RWPE1 (cell line): ENCODE data around the gene ADAMTS2.

Experiments used
- CTCF ChIA-PET: fragments of 350-600 bp; sonication (Branson Sonifier 250); formaldehyde crosslinking; extraction: SDS; loops from one replicate; lab custom pipeline; 2021; lab: Yijun Ruan, JAX
- POLR2A ChIA-PET: fragments of 400-600 bp; formaldehyde crosslinking; extraction: SDS; loops from one replicate; lab custom pipeline; 2020; ENCODE audit warnings: antibody characterized with exemption; ENCODE audit not compliant: low non-redundant PET; lab: Yijun Ruan, JAX
- DNase-seq: peaks from one replicate; pipeline ENCODE4 v3.0.0; 2012; ENCODE audit warnings: low spot score
- H3K27ac ChIP-seq: fragments of 450-650 bp; 2 replicates; pipeline ENCODE4 v1.5.1; 2017
- CTCF ChIP-seq: fragments of 450-650 bp; conservative IDR thresholded peaks from 2 replicates; pipeline ENCODE4 v1.5.1; 2017; ENCODE audit warnings: low read depth, mild to moderate bottlenecking

Gene ADAMTS2

GRCh38 chr5:179121667-179122111, 223.6 kb downstream of the ADAMTS2 start:
- TF ChIP-seq CTCF: no peak
- POLR2A ChIA-PET: no interaction called here
- no peak for DNase-seq
- CTCF ChIA-PET: no interaction called here
- no peak overlapping the region for H3K27ac ChIP-seq

- CTCF ChIA-PET: no interaction called here
- H3K27ac ChIP-seq: no peak overlapping the region
- POLR2A ChIA-PET: no interaction called here
- no peak for DNase-seq
- no peak for TF ChIP-seq CTCF
These were observed 224.2 kb downstream of the ADAMTS2 start for GRCh38 chr5:179120951-179121666.

- CTCF ChIA-PET: no interaction called here
These were observed 224.8 kb downstream of the ADAMTS2 start for GRCh38 chr5:179120421-179120861.

GRCh38 chr5:179119415-179120170, 225.7 kb downstream of the ADAMTS2 start:
- ChIA-PET CTCF (no interaction called here), POLR2A (no interaction called here)
- H3K27ac ChIP-seq: no peak overlapping the region
- DNase-seq: no peak
- no peak for TF ChIP-seq CTCF

More at GRCh38 chr5:179120421-179120861, 224.8 kb downstream of the ADAMTS2 start:
- no peak overlapping the region for H3K27ac ChIP-seq
- POLR2A ChIA-PET: no interaction called here
- no peak for TF ChIP-seq CTCF
- no peak for DNase-seq

- ChIA-PET CTCF (interaction anchor here (0.7 kb wide), 1 partner anchor 10 kb away, joined by 3 read pairs; no protein-coding TSS in a partner anchor), POLR2A (no interaction called here)
- TF ChIP-seq CTCF: no peak
- no peak overlapping the region for H3K27ac ChIP-seq
- no peak for DNase-seq
These were observed 226.4 kb downstream of the ADAMTS2 start for GRCh38 chr5:179118756-179119414.

GRCh38 chr5:179118338-179118737, 226.9 kb downstream of the ADAMTS2 start:
- TF ChIP-seq CTCF: no peak
- DNase-seq: peak; percentile 49
- ChIA-PET CTCF (interaction anchor here (0.7 kb wide), 1 partner anchor 9 kb away, joined by 3 read pairs; no protein-coding TSS in a partner anchor), POLR2A (no interaction called here)
- no peak overlapping the region for H3K27ac ChIP-seq
